HuH-7 (cell line): ENCODE measurements around the gene EFCAB6.

Source experiments
- DNase-seq: peaks from one replicate; pipeline ENCODE4 v3.0.0; 2011; ENCODE audit warnings: low spot score

The EFCAB6 gene

GRCh38 chr22:43570531-43571165 lies 241.5 kb downstream of the EFCAB6 start:
- DNase-seq, result no peak

GRCh38 chr22:43569111-43569510 lies 243.0 kb downstream of the EFCAB6 start:
- no peak for DNase-seq

GRCh38 chr22:43567691-43568324 lies 244.3 kb downstream of the EFCAB6 start:
- DNase-seq, result no peak

GRCh38 chr22:43566561-43567332 lies 245.4 kb downstream of the EFCAB6 start:
- DNase-seq, result no peak

- DNase-seq, result no peak
These were observed 246.1 kb downstream of the EFCAB6 start for GRCh38 chr22:43566021-43566420.

- no peak for DNase-seq
These were observed 247.2 kb downstream of the EFCAB6 start for GRCh38 chr22:43564859-43565258.

- no peak for DNase-seq
These were observed 248.5 kb downstream of the EFCAB6 start for GRCh38 chr22:43563571-43563970.

- no peak for DNase-seq
These were observed 249.3 kb downstream of the EFCAB6 start for GRCh38 chr22:43562843-43563242.

GRCh38 chr22:43561415-43562178 lies 250.5 kb downstream of the EFCAB6 start:
- no peak for DNase-seq

GRCh38 chr22:43560651-43561050 lies 251.5 kb downstream of the EFCAB6 start:
- no peak for DNase-seq

GRCh38 chr22:43555561-43556515 lies 256.3 kb downstream of the EFCAB6 start:
- no peak for DNase-seq

GRCh38 chr22:43554694-43555365 lies 257.3 kb downstream of the EFCAB6 start:
- DNase-seq, result no peak

GRCh38 chr22:43554259-43554636 lies 257.9 kb downstream of the EFCAB6 start:
- no peak for DNase-seq

GRCh38 chr22:43553451-43554258 lies 258.4 kb downstream of the EFCAB6 start:
- DNase-seq, result no peak

GRCh38 chr22:43550672-43551071 lies 261.4 kb downstream of the EFCAB6 start:
- no peak for DNase-seq

- DNase-seq, result no peak
These were observed 262.0 kb downstream of the EFCAB6 start for GRCh38 chr22:43550024-43550620.

GRCh38 chr22:43546186-43546585 lies 265.9 kb downstream of the EFCAB6 start:
- DNase-seq, result no peak

GRCh38 chr22:43544289-43544673 lies 267.8 kb downstream of the EFCAB6 start:
- no peak for DNase-seq

GRCh38 chr22:43543522-43544288 lies 268.4 kb downstream of the EFCAB6 start:
- DNase-seq, result no peak
